GM11168 (cell line): ENCODE results near the gene TGFBI.

Source experiments
- in situ Hi-C: fragments of 300-500 bp; cut with MboI; formaldehyde crosslinking; loops from one replicate; pipeline ENCODE4 v1.12.0; 2022; ENCODE audit warnings: low sequenced_read_pairs; ENCODE audit not compliant: unreplicated experiment

Gene TGFBI

DNA sequence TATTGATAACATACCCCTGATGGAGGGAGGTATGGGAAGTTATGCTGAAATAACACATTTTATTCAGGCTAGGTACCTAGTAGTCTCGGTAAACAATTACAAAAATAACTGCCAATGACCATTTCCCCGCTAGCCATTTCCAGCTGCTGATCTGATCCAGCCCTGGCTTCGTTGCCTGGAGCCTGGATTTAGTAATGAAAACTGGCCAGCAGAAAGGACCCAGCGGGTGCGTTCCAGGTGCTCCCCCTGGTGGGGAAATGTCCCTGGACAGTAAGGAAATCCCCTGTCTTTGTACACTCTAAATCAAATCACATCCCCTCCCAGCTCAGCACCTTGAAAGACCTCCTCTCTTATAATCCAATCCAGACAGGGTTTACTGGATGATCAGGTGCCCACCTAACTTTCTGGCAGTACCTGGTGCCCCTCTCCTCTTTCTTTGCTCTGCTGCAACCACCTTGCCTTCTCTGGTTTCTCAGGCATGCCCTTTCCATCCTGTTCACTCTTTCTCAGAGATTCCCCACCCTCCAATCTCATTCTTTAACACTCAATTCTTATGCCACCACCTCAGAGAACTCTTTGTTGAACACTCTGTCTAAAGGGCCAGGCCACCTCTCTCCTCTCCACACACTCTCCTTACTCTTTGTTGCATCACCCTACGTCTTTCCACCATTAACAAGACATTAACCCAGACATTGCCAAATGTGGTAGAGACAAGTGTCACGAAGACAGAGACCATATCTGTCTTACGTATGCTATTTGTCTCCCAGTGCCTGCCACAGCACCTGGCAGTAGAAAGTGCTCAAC lies 53.8 kb downstream of the TGFBI start:
- in situ Hi-C loops: no loop called here

GRCh38 chr5:136084698-136085097 lies 55.9 kb downstream of the TGFBI start:
- in situ Hi-C loops: no loop called here

DNA sequence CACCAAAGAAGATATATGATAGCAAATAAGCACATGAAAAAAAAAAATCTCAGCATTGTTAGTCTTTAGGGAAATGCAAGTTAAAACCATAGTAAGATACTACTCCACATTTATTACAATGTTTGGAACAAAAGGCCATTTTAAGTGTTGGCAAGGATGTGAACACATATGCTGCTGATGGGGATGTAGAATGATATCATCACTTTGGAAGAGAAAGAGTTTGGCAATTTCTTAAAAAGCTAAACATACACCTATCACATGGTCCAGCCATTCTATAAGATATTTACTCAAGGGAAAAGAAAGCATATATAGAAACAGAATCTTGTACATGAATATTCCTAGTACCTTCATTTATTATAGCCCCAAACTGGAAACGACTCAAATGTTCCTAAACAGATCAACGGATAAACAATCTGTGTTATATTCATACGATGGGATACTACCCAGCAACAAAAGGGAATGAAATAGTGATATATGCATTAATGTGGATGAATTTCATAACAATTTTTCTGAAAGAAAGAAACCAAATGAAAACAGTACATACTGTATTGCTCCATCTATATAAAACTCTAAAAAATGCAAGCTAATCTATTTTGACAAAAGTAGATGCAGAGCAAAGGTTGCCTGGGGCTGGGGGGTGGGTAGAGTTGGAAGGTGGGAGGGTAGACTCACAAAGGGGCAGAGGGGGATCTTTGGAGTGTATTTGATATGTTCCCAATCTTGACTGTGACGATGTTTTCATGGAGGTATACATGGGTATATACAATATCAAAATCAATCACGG lies 58.2 kb downstream of the TGFBI start:
- in situ Hi-C loops: no loop called here

- in situ Hi-C loops: no loop called here
These were observed 59.4 kb downstream of the TGFBI start for GRCh38 chr5:136087961-136088871.

DNA sequence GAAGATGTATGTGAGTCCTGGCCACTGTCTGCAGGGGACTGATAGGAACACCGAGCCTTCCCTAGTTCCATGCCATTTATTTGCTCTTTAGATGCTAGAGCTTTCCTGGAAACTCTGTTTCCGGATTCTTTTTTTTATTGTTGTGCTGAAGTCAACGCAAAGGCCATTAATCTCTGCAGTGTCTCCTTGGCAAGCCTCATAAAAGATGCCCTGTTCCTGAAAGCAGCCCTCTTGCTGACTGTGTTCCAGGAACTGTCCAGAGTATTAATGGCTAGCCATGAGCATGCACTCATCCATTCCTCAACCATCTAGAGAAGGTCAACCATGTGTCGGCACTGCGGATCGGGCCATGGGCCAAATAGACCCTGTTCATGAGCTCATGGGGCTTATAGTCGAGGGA lies 61.0 kb downstream of the TGFBI start:
- in situ Hi-C loops: no loop called here

GRCh38 chr5:136090319-136090718 lies 61.5 kb downstream of the TGFBI start:
- in situ Hi-C loops: no loop called here

DNA sequence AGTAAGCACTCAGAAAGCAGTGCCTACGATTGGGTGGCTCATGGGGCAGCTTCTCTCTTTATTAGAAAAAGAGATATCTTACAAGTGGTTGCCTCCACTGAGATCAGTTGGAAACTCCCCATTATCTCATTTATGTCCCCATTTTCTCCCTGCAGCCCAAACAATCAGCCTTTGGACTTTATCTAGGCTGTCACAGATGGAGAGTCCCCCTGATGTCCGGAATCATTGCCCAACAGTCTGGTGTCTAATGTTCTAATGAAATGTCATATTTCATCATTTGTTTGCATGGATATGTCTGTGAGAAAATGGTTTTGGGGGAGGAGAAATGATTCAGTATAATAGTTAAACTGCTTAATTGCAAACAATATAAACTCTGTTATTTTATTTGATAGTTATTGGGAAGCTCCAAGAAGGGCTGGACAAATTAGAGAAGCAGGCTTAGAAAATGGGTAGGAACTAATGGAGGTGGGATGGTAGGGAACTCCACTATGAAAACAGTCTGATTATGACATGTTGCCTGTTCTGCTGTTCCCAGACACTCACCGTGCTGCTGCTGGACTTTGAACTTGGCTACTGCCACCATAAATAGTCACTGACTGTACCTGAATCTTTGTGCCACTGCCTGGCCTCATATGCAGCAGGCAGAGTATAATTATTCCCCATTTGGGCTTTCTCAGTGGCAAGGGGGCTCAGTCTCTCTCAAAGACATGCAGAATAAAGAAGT lies 65.6 kb downstream of the TGFBI start:
- in situ Hi-C loops: no loop called here

DNA sequence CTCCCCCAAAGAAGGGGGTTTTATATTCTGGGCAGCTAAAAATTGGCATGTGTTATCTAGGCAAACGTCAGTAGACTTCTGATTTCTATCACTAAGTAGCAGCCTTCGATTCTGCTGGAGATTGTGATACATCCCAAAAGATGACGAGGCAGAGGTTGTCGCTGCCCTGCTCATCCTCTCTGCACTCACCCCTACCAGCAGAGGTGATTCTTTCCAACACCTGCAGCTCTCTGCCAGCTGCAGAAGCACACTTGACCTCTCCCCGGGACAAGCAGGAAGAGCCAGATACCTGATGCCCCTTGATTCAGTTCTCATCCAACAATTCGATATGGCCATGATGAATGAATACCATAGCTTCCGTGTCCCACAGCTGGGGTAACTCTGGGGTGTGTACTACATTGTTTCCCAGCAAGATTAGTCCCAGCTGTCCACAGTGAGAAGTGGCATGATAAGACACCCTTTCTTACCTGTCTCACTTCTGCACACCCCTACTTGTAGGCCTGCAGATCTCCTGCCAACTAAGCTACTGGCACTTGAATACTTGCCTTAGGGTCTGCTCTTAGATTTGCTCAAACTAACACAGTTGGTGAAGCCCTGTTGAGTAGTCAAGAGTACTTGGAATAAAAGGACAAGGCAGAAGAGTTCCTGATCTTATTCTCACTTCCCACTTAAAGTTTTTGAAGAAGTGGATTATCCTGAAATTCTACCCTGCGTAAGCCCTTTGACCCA lies 66.3 kb downstream of the TGFBI start:
- in situ Hi-C loops: no loop called here

DNA sequence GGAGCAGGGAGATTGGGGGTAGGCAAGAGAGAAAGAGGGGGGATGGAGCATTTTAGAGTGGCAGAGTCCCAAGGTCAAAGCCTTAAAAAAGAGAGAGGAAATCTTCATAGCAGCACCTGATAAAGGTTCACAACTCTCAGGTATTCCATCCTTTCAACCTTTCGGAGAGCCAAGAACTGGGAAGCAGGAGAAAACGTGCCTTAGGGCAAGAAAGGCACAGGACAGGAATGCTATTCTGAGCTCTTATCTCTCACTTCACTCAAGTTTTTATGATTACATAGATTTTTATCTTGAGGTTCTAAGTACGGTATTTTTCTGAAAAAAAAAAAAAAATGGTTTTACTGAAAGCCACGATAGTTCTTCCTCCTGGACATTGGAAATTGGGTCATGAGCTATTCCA lies 69.4 kb downstream of the TGFBI start:
- in situ Hi-C loops: no loop called here

DNA sequence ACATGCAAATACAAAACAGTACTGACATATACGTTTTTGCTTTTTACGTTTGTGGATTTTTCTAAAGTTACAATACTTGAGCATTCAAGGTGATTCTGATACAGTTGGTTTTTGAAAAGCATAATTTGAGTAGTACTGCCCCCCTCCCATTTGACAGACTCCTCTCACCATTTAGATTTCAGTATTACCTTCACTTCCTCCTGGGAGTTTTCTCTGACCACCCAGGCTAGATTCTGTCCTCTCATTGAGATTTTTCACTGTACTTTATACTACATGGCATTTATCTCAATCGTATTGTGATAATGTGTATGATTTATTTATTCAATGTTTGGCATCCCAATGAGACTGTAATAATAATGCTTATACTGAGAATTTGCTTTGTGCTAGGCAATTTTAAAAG lies 71.1 kb downstream of the TGFBI start:
- in situ Hi-C loops: no loop called here

- in situ Hi-C loops: no loop called here
These were observed 73.1 kb downstream of the TGFBI start for GRCh38 chr5:136101884-136102283.

DNA sequence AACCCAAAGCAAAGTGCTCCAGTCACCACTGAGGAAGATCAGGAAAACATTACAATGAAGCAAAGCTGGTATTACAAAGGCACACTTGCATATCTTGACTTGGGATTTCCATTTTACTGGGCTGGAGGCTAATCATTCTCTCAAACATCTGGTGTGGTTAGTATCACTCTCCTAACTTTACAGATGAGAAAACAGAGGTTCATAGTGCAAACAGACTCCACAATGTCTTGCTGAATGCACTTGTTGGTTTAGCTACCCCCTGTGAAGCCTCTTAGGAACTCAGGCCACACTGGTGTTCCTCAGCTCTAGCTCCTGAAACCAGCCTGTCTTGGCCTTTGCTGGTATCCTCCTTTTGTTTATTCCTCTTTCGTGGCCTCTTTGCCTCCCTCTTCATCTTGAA lies 74.3 kb downstream of the TGFBI start:
- in situ Hi-C loops: no loop called here

DNA sequence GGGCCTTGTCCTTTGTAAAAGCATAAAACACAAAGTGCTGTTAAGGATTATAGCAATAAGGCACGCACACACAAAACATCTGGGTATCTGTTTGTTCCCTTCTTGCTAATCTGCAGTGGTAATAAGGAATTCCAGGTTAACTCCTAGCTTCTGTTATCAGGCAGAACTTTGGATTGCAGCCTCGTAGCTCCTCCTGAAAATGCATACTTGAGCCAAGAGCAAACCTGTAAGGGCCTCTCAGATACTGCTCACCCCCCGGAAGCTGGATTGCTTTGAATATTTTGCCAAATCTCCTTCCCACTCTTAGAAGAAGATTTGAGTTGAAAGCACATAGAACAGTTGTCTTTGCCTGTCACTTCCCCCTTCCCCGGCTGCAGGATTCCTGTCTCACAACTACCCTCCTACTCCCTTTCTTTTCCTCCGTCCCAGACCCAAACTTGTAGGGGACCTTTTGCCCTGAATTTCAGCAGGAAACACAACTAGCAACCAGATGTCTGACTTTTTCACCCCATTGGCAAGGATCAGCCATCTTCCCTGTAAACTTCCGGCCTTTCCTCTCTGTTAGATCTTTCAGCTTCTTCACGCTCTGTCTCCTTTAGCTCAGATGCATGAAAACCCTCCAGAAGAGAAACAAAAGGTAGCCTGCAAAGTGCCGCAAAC lies 75.6 kb downstream of the TGFBI start:
- in situ Hi-C loops: no loop called here

DNA sequence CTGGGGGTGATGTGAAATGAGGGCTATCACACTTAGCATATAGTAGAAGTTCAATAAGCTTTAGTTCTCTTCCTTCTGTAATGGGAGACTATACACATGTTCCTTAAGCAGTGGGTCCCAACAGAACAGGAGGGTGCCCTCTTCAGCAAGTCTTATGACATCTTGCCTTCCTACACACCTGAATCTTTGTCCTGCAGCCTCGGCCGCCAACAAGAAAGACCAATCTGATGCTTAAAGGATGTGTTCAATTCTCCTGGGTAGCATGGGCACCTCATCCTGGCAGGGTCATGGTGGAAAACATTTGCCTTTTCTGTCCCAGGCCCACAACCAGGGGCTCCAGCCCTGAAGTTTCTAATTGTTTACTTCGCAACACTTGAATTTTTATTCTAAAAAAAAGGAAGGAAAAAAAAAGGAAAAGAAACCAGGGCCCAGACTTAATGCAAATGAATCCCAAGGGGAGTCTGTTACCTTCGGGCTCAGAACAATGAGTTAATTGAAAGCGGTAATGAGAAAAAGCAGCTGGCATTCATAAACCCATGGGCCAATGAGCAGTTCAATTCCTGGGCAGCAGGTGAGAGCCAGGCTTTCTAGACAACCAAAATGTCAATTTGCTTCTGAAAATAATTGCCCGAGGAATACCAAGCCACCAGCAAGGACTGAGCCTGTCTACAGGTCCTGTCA lies 77.7 kb downstream of the TGFBI start:
- in situ Hi-C loops: no loop called here

- in situ Hi-C loops: no loop called here
These were observed 79.4 kb downstream of the TGFBI start for GRCh38 chr5:136108180-136108611.

DNA sequence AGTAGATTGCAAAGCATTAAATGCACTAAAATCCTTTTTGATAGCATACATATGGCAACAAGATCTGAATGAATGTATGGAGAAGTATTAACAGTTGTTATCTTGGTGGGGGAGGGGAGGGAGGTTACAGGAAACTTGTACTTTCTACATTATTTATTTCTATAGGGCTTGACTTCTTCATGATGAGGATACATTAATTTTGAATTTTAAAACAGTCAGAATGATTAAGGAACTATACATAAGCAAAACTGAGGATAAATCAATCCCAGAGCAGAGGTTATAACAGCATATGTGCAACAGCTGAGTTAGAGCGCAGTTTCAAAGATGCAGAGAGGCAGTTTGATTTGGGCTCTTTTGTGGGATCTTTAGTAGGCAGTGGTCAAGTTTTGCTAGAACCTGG lies 80.0 kb downstream of the TGFBI start:
- in situ Hi-C loops: no loop called here

GRCh38 chr5:136109453-136110135 lies 80.8 kb downstream of the TGFBI start:
- in situ Hi-C loops: no loop called here
